Keratinocyte (primary cell): Measurements from ENCODE around the gene SCAPER. TPM values are rescaled to one million over a fixed set of nuclear protein-coding genes. Genes with fewer than 3 reads are reported as not detected.

ENCODE experiments used
- DNase-seq: peaks from one replicate; pipeline ENCODE4 v3.0.0-alpha.2; 2011; ENCODE audit warnings: low read depth, missing footprints, low spot score
- FAIRE-seq: peaks from 2 replicates; lab custom pipeline; 2011; peaks lifted over from hg19 to GRCh38; lab: Jason Lieb, UNC
- H2AFZ ChIP-seq: 2 replicates; pipeline ENCODE4 v1.6.0; 2012; ENCODE audit warnings: low read length, control low read depth, inconsistent platforms; ENCODE audit not compliant: control insufficient read depth
- H3K27ac ChIP-seq: 2 replicates; pipeline ENCODE4 v1.5.1; 2011; ENCODE audit warnings: low read length; ENCODE audit not compliant: control insufficient read depth, insufficient read depth
- H3K27me3 ChIP-seq: 3 replicates; pipeline ENCODE4 v1.6.0; 2011; ENCODE audit warnings: low read length; ENCODE audit not compliant: control insufficient read depth, insufficient read depth; ENCODE audit errors: extremely low read depth
- H3K36me3 ChIP-seq, 2 experiments: 2 replicates in 1 of 2; 3 replicates in 1 of 2; pipeline ENCODE4 v1.5.1; 2011; ENCODE audit warnings: low read length in 2 of 2, mild to moderate bottlenecking in 1 of 2; ENCODE audit not compliant: control insufficient read depth in 2 of 2, insufficient read depth in 2 of 2; ENCODE audit errors: extremely low read depth in 1 of 2
- H3K4me1 ChIP-seq: 3 replicates; pipeline ENCODE4 v1.5.1; 2011; ENCODE audit warnings: low read length; ENCODE audit not compliant: control insufficient read depth, insufficient read depth; ENCODE audit errors: extremely low read depth
- H3K4me2 ChIP-seq: 3 replicates; pipeline ENCODE4 v1.6.0; 2011; ENCODE audit warnings: low read depth, low read length; ENCODE audit not compliant: control insufficient read depth, insufficient read depth; ENCODE audit errors: extremely low read depth
- H3K4me3 ChIP-seq, 3 experiments: fragments of 200-600 bp in 1 of 3; sonication (generic) in 1 of 3; 2 replicates in 2 of 3; 3 replicates in 1 of 3; pipeline ENCODE4 v1.5.1; 2011 to 2016; ENCODE audit warnings: low read length in 3 of 3, mild to moderate bottlenecking in 3 of 3, control low read depth in 2 of 3, inconsistent platforms in 1 of 3, low read depth in 1 of 3, mixed read lengths in 1 of 3, mixed run types in 1 of 3, moderate library complexity in 1 of 3; ENCODE audit not compliant: control insufficient read depth in 2 of 3, insufficient read depth in 2 of 3; ENCODE audit errors: extremely low read depth in 1 of 3
- H3K79me2 ChIP-seq: 2 replicates; pipeline ENCODE4 v1.6.0; 2012; ENCODE audit warnings: low read length; ENCODE audit not compliant: control insufficient read depth, insufficient read depth
- H3K9ac ChIP-seq: 3 replicates; pipeline ENCODE4 v1.6.0; 2011; ENCODE audit warnings: low read length; ENCODE audit not compliant: control insufficient read depth, insufficient read depth; ENCODE audit errors: extremely low read depth
- H3K9me1 ChIP-seq: 3 replicates; pipeline ENCODE4 v1.6.0; 2011; ENCODE audit warnings: low read length; ENCODE audit not compliant: control insufficient read depth, insufficient read depth; ENCODE audit errors: extremely low read depth
- H3K9me3 ChIP-seq: 2 replicates; pipeline ENCODE4 v1.5.1; 2012; ENCODE audit warnings: low read depth, low read length; ENCODE audit not compliant: control insufficient read depth
- H4K20me1 ChIP-seq: 3 replicates; pipeline ENCODE4 v1.6.0; 2011; ENCODE audit warnings: low read length; ENCODE audit not compliant: control insufficient read depth, insufficient read depth; ENCODE audit errors: extremely low read depth
- EZH2 ChIP-seq: IDR thresholded peaks from one replicate; pipeline ENCODE4 v1.6.1; 2012; ENCODE audit warnings: inconsistent platforms, mild to moderate bottlenecking, low read length, moderate library complexity
- dilution Hi-C: fragments of 300-500 bp; cut with MboI; formaldehyde crosslinking; loops from one replicate; pipeline ENCODE4 v1.7.0; 2020; ENCODE audit warnings: low sequenced_read_pairs; ENCODE audit not compliant: extremely low pct_ligation_motif_present
- polyA plus RNA-seq, 5 experiments: library from polyadenylated mRNA; depleted of rRNA in 3 of 5; stranded (reverse) in 3 of 5; stranded (forward) in 1 of 5; unstranded in 1 of 5; fragments of >200 nt; gene quantifications; 1 replicate in 1 of 5; 2 replicates in 3 of 5; 3 replicates in 1 of 5; pipeline versions ENCODE4 v1.2.1 to v1.2.3, GENCODE V29; 2011 to 2012; ENCODE audit warnings: missing spikeins in 2 of 5, low read depth in 1 of 5, low replicate concordance in 1 of 5
- TF ChIP-seq, protein P1 (sequence below), 3 experiments: IDR thresholded peaks in 1 of 3; conservative IDR thresholded peaks in 1 of 3; optimal IDR thresholded peaks in 1 of 3; 2 replicates in 2 of 3; 3 replicates in 1 of 3; pipeline versions ENCODE3 to v1.5.1; 2011; ENCODE audit warnings: low read length in 3 of 3, mild to moderate bottlenecking in 3 of 3, moderate library complexity in 2 of 3, control low read depth in 1 of 3, inconsistent platforms in 1 of 3; ENCODE audit not compliant: insufficient read depth in 2 of 3; ENCODE audit errors: extremely low read depth in 1 of 3

SCAPER gene
- polyA plus RNA-seq, 1 donor (not counting 4 experiments of a cell fraction or from before 2014, with no cell fraction given), result 5.2 TPM

DNA sequence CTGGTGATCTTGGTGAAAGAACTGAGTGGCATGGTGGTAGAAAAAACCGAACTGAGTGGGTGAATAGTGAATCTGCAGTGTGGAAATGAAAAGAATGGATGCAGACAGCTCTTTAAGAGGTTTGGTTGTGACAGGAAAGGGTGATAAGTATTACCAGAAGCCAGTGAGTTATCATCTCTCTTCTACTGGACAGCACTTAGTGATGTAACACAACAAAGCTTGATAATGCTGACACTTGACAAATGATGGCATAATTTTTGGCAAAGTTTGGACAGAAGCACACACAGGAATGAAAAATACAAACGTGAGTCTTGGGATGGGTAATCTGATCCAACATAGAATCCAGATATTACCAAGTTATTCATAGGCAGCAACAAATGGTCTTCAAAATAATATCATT lies 456.4 kb downstream of the SCAPER start:
- DNase-seq, result no peak

DNA sequence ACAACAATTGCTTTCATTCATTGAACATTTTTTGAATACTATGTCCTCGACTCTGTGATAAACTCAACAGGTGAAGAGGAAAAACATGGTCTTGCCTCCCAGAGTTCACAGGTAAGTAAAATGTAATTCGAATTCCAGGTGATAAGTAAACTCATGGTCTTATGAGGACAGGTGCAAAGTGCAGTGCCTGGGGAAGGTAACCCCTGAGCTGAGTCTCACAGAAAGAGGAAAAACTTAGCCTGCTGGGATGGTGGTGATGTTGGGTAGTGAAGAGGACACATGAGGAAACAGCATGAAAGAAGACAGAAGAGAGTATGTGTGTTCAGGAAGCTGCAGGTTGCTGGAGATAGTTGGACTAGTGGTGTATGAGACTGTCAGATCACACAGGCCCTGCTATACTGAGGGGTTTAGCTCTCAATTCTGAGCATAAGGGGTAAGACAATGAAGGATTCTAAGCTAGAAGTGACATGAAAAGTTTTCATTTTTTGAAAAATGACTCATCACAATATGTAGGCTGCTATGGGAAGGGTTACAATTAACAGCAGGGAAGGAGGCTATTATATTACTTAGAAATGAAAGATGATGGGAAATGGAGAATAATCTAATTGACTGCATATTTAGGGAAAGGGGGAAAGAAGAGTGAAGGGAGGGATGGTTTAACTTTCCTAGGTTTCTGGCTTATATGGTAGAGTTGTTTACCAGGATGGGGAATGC lies 457.3 kb downstream of the SCAPER start:
- H3K27me3 ChIP-seq, result no peaks in the 10 kb centered on the region
- H3K9me3 ChIP-seq, result no peaks in the 10 kb centered on the region
- H3K79me2 ChIP-seq, result no peaks in the 10 kb centered on the region
- dilution Hi-C loops, result no loop called here
- no peak overlapping the region for H3K27ac ChIP-seq
- no peak for FAIRE-seq
- TF ChIP-seq EZH2, result no peak
- TF ChIP-seq, protein P1, sequence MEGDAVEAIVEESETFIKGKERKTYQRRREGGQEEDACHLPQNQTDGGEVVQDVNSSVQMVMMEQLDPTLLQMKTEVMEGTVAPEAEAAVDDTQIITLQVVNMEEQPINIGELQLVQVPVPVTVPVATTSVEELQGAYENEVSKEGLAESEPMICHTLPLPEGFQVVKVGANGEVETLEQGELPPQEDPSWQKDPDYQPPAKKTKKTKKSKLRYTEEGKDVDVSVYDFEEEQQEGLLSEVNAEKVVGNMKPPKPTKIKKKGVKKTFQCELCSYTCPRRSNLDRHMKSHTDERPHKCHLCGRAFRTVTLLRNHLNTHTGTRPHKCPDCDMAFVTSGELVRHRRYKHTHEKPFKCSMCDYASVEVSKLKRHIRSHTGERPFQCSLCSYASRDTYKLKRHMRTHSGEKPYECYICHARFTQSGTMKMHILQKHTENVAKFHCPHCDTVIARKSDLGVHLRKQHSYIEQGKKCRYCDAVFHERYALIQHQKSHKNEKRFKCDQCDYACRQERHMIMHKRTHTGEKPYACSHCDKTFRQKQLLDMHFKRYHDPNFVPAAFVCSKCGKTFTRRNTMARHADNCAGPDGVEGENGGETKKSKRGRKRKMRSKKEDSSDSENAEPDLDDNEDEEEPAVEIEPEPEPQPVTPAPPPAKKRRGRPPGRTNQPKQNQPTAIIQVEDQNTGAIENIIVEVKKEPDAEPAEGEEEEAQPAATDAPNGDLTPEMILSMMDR (optimal IDR thresholded peaks at IDR 0.05 in 1 of 3, IDR thresholded peaks at IDR 0.05 in 1 of 3, conservative IDR thresholded peaks at IDR 0.05 in 1 of 3; ENCODE audit: extremely low read depth in 1 of 3, insufficient read depth in 2 of 3, low read length in 3 of 3), result no peak
- no peak overlapping the region for H3K4me3 ChIP-seq
- no peaks in the 10 kb centered on the region for H3K4me1 ChIP-seq
- no peaks in the 10 kb centered on the region for H3K9me1 ChIP-seq
- no peak for DNase-seq
- H3K9ac ChIP-seq, result no peak overlapping the region
- H4K20me1 ChIP-seq, result no peaks in the 10 kb centered on the region
- no peak overlapping the region for H3K4me2 ChIP-seq
- H2AFZ ChIP-seq, result no peak overlapping the region
- H3K36me3 ChIP-seq, result no peaks in the 10 kb centered on the region

More for the DNA sequence above, 456.4 kb downstream of the SCAPER start:
- no peak for TF ChIP-seq EZH2
- H3K9me1 ChIP-seq, result no peaks in the 10 kb centered on the region
- H3K4me2 ChIP-seq, result no peak overlapping the region
- no peaks in the 10 kb centered on the region for H3K27me3 ChIP-seq
- H4K20me1 ChIP-seq, result no peaks in the 10 kb centered on the region
- no peak for FAIRE-seq
- dilution Hi-C loops, result no loop called here
- no peaks in the 10 kb centered on the region for H3K9me3 ChIP-seq
- no peak overlapping the region for H3K27ac ChIP-seq
- H3K9ac ChIP-seq, result no peak overlapping the region
- H2AFZ ChIP-seq, result no peak overlapping the region
- no peaks in the 10 kb centered on the region for H3K4me1 ChIP-seq
- H3K79me2 ChIP-seq, result no peaks in the 10 kb centered on the region
- no peak overlapping the region for H3K4me3 ChIP-seq
- H3K36me3 ChIP-seq, result no peaks in the 10 kb centered on the region
